ENCODE measurements around the gene SPTBN2. TPM values are rescaled to one million over a fixed set of nuclear protein-coding genes. Genes with fewer than 3 reads are reported as not detected.
"Not testable (repeated sequence)": the region's sequence is repeated elsewhere in the genome, so short reads cannot be mapped to it uniquely, and the experiment has no call there.

SPTBN2 gene
- total RNA-seq, 1 experiment from 2014 or later: 37.6 TPM

- POLR2A ChIA-PET: no interaction called here
- BruUV-seq (replicated peaks): no TSS peak
- intact Hi-C loops (cut with micrococcal nuclease; ENCODE audit: unreplicated experiment): no loop called here
Measured at GRCh38 chr11:66643745-66644437, 85.1 kb downstream of the SPTBN2 start.

GRCh38 chr11:66641834-66642233, 87.2 kb downstream of the SPTBN2 start:
- H3K27me3 ChIP-seq (replicated peaks; ENCODE audit: control insufficient read depth, insufficient read depth, low read length): no peaks in the 10 kb centered on the region
- Mint-ChIP-seq H3K9me3 (ENCODE audit: unreplicated experiment) (no peaks in the 10 kb centered on the region), H3K27ac (ENCODE audit: unreplicated experiment) (no peak overlapping the region), H3K36me3 (ENCODE audit: insufficient read depth, unreplicated experiment) (peaks cover 100% of the 10 kb centered on the region), H3K4me1 (ENCODE audit: low read depth, unreplicated experiment) (peaks cover 50% of the 10 kb centered on the region), H3K27me3 (ENCODE audit: insufficient read depth, unreplicated experiment) (no peaks in the 10 kb centered on the region), H3K4me3 (ENCODE audit: unreplicated experiment) (peak overlapping the region; percentile 95)
- intact Hi-C loops (cut with micrococcal nuclease; ENCODE audit: unreplicated experiment): no loop called here
- ChIA-PET POLR2A (interaction anchor here (0.6 to 1.1 kb wide), 3 partner anchors 25 to 35 kb away, joined by 3 read pairs; no protein-coding TSS in a partner anchor), CTCF (no interaction called here)
- no peak overlapping the region for H3K4me3 ChIP-seq (ENCODE audit: low read depth, low read length)
- H3K36me3 ChIP-seq (ENCODE audit: control insufficient read depth, insufficient read depth, low read length): peaks cover 17% of the 10 kb centered on the region
- no peak for DNase-seq
- BruUV-seq (replicated peaks): no TSS peak
- TF ChIP-seq CTCF (IDR thresholded peaks at IDR 0.05; ENCODE audit: insufficient read depth in 1 of 2, low read depth in 1 of 2, low read length in 1 of 2, severe bottlenecking in 1 of 2, unreplicated experiment in 1 of 2): no peak
- H3K4me1 ChIP-seq: peaks cover 31% of the 10 kb centered on the region
- H3K9me3 ChIP-seq: no peaks in the 10 kb centered on the region

More at GRCh38 chr11:66643745-66644437, 85.1 kb downstream of the SPTBN2 start:
- Mint-ChIP-seq H3K4me3 (ENCODE audit: unreplicated experiment) (no peak overlapping the region), H3K27ac (ENCODE audit: unreplicated experiment) (no peak overlapping the region), H3K4me1 (ENCODE audit: low read depth, unreplicated experiment) (peaks cover 48% of the 10 kb centered on the region), H3K36me3 (ENCODE audit: insufficient read depth, unreplicated experiment) (peaks cover 100% of the 10 kb centered on the region), H3K9me3 (ENCODE audit: unreplicated experiment) (no peaks in the 10 kb centered on the region), H3K27me3 (ENCODE audit: insufficient read depth, unreplicated experiment) (no peaks in the 10 kb centered on the region)
- no peak for TF ChIP-seq CTCF (IDR thresholded peaks at IDR 0.05; ENCODE audit: insufficient read depth in 1 of 2, low read depth in 1 of 2, low read length in 1 of 2, severe bottlenecking in 1 of 2, unreplicated experiment in 1 of 2)
- H3K27me3 ChIP-seq (replicated peaks; ENCODE audit: control insufficient read depth, insufficient read depth, low read length): no peaks in the 10 kb centered on the region
- no peaks in the 10 kb centered on the region for H3K9me3 ChIP-seq
- peaks cover 18% of the 10 kb centered on the region for H3K36me3 ChIP-seq (ENCODE audit: control insufficient read depth, insufficient read depth, low read length)
- peaks cover 25% of the 10 kb centered on the region for H3K4me1 ChIP-seq
- no peak for DNase-seq
- CTCF ChIA-PET: no interaction called here
- no peak overlapping the region for H3K4me3 ChIP-seq (ENCODE audit: low read depth, low read length)

- Mint-ChIP-seq H3K36me3 (ENCODE audit: insufficient read depth, unreplicated experiment) (peaks cover 100% of the 10 kb centered on the region), H3K4me1 (ENCODE audit: low read depth, unreplicated experiment) (peaks cover 51% of the 10 kb centered on the region), H3K4me3 (ENCODE audit: unreplicated experiment) (peak overlapping the region; percentile 95), H3K27ac (ENCODE audit: unreplicated experiment) (peak overlapping the region; percentile 99)
- Histone ChIP-seq H3K4me1 (peaks cover 31% of the 10 kb centered on the region), H3K4me3 (ENCODE audit: low read depth, low read length) (peak overlapping the region; percentile 70), H3K36me3 (ENCODE audit: control insufficient read depth, insufficient read depth, low read length) (peaks cover 13% of the 10 kb centered on the region)
- H3K9me3 ChIP-seq; BruUV-seq (replicated peaks); H3K27me3 ChIP-seq (replicated peaks; ENCODE audit: control insufficient read depth, insufficient read depth, low read length); H3K9me3 Mint-ChIP-seq (ENCODE audit: unreplicated experiment); H3K27me3 Mint-ChIP-seq (ENCODE audit: insufficient read depth, unreplicated experiment); DNase-seq: not testable (repeated sequence)
- intact Hi-C loops (cut with micrococcal nuclease; ENCODE audit: unreplicated experiment): loop anchor here (2.0 kb wide), 1 partner anchor 47 kb away; the partner anchor contains the start of genes CCDC87 and CCS
- POLR2A ChIA-PET: interaction anchor here (4.7 kb wide), 1 partner anchor 23 kb away, joined by 160 read pairs; the partner anchor contains the start of gene RBM14
- CTCF ChIA-PET: interaction anchor here (2.9 kb wide), 1 partner anchor 38 kb away, joined by 32 read pairs; the partner anchor contains the start of gene RBM4B
Measured at GRCh38 chr11:66639814-66640340, 89.1 kb downstream of the SPTBN2 start.

Data from Caco-2 (cell line).